Activated naive CD4-positive, alpha-beta T cell treated with anti-CD3 and anti-CD28 coated beads, Interleukin-2, amount 10 ng/mL, durations not matched to agents 7 days and 5 days (primary cell): ENCODE measurements around the gene DDX11.
"Not testable (repeated sequence)": the region's sequence is repeated elsewhere in the genome, so short reads cannot be mapped to it uniquely, and the experiment has no call there.

Experiments
- CTCF ChIA-PET: fragments of 350-600 bp; sonication (Branson Sonifier 250); formaldehyde crosslinking; loops from one replicate; lab custom pipeline; 2021; ENCODE audit warnings: antibody characterized with exemption; lab: Charles Lee
- DNase-seq: peaks from one replicate; pipeline ENCODE4 v3.0.0-alpha.2; 2020
- H3K27ac Mint-ChIP-seq: one replicate; pipeline ENCODE4 v1.8.0; 2021; ENCODE audit warnings: mild to moderate bottlenecking, moderate library complexity, mixed read lengths
- H3K27me3 Mint-ChIP-seq: one replicate; pipeline ENCODE4 v1.8.0; 2021; ENCODE audit warnings: mild to moderate bottlenecking, mixed read lengths
- H3K36me3 Mint-ChIP-seq: one replicate; pipeline ENCODE4 v1.8.0; 2021; ENCODE audit warnings: mixed read lengths
- H3K4me1 Mint-ChIP-seq: one replicate; pipeline ENCODE4 v1.8.0; 2021; ENCODE audit warnings: mixed read lengths
- H3K4me3 Mint-ChIP-seq: one replicate; pipeline ENCODE4 v1.8.0; 2021; ENCODE audit warnings: mild to moderate bottlenecking, moderate library complexity, mixed read lengths
- H3K9me3 Mint-ChIP-seq: one replicate; pipeline ENCODE4 v1.8.0; 2021; ENCODE audit warnings: mixed read lengths

The DDX11 gene

GRCh38 chr12:31099434-31099833 is 25.8 kb downstream of the DDX11 start:
- DNase-seq, H3K4me1 Mint-ChIP-seq, H3K9me3 Mint-ChIP-seq, H3K4me3 Mint-ChIP-seq, CTCF ChIA-PET, H3K27me3 Mint-ChIP-seq, H3K27ac Mint-ChIP-seq: not testable (repeated sequence)
- peaks cover 12% of the 10 kb centered on the region for H3K36me3 Mint-ChIP-seq

DNA sequence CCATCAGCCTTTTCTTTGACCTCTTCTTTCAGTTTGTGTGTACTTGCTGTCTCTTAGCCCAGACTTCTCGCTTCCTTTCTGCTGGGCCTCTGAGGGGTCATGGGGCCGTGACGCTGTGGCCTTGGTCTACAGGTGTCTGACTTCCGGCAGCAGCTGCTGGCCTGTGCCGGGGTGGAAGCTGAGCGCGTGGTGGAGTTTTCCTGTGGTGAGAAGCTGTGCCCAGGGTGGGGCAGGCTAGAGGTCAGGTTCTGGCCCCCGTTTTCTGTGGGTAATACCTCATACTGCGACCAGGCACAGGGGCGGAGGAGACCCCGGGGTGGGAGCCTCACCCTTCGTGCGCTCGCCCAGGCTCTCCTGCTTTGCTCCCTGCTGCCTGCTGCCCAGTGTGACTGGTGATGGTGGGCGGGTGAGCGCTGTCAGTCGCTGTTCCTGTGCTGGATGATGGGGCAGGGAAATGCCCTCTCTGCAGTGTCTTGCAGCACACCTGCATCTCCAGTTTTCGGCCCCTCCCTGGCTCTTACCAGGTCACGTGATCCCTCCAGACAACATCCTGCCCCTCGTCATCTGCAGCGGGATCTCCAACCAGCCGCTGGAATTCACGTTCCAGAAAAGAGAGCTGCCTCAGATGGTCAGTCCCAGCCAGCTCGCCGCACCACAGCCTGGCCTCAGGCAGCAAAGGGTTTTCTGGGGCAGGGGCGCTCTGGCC is 27.0 kb downstream of the DDX11 start:
- H3K4me1 Mint-ChIP-seq, H3K4me3 Mint-ChIP-seq, H3K27ac Mint-ChIP-seq, CTCF ChIA-PET, H3K36me3 Mint-ChIP-seq, DNase-seq, H3K9me3 Mint-ChIP-seq, H3K27me3 Mint-ChIP-seq: not testable (repeated sequence)

GRCh38 chr12:31102125-31102524 is 28.5 kb downstream of the DDX11 start:
- H3K27ac Mint-ChIP-seq, H3K4me1 Mint-ChIP-seq, H3K36me3 Mint-ChIP-seq, H3K27me3 Mint-ChIP-seq, H3K4me3 Mint-ChIP-seq, DNase-seq, H3K9me3 Mint-ChIP-seq, CTCF ChIA-PET: not testable (repeated sequence)

GRCh38 chr12:31102596-31102995 is 28.9 kb downstream of the DDX11 start:
- H3K27me3 Mint-ChIP-seq, H3K36me3 Mint-ChIP-seq, H3K4me1 Mint-ChIP-seq, H3K4me3 Mint-ChIP-seq, CTCF ChIA-PET, DNase-seq, H3K9me3 Mint-ChIP-seq, H3K27ac Mint-ChIP-seq: not testable (repeated sequence)

- CTCF ChIA-PET, H3K4me3 Mint-ChIP-seq, H3K36me3 Mint-ChIP-seq: not testable (repeated sequence)
Measured at GRCh38 chr12:31103561-31103975, 29.9 kb downstream of the DDX11 start.

DNA sequence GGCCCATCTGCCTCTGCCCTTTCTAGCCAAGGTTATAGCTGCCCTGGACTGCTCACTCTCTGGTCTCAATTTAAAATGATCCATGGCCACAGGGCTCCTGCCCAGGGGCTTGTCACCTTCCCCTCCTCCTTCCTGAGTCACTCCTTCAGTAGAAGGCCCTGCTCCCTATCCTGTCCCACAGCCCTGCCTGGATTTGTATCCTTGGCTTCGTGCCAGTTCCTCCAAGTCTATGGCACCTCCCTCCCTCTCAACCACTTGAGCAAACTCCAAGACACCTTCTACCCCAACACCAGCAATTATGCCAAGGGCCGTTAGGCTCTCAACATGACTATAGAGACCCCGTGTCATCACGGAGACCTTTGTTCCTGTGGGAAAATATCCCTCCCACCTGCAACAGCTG is 30.6 kb downstream of the DDX11 start:
- peak overlapping the region; percentile 33 for H3K27ac Mint-ChIP-seq
- H3K4me3 Mint-ChIP-seq, DNase-seq, H3K9me3 Mint-ChIP-seq, H3K27me3 Mint-ChIP-seq, H3K4me1 Mint-ChIP-seq, CTCF ChIA-PET, H3K36me3 Mint-ChIP-seq: not testable (repeated sequence)

More at GRCh38 chr12:31103561-31103975, 29.9 kb downstream of the DDX11 start:
- not testable (repeated sequence) for H3K9me3 Mint-ChIP-seq, DNase-seq, H3K27ac Mint-ChIP-seq, H3K4me1 Mint-ChIP-seq, H3K27me3 Mint-ChIP-seq

GRCh38 chr12:31104773-31105172 is 31.1 kb downstream of the DDX11 start:
- H3K36me3 Mint-ChIP-seq, H3K4me1 Mint-ChIP-seq, DNase-seq, H3K4me3 Mint-ChIP-seq, H3K9me3 Mint-ChIP-seq, H3K27ac Mint-ChIP-seq, H3K27me3 Mint-ChIP-seq, CTCF ChIA-PET: not testable (repeated sequence)

DNA sequence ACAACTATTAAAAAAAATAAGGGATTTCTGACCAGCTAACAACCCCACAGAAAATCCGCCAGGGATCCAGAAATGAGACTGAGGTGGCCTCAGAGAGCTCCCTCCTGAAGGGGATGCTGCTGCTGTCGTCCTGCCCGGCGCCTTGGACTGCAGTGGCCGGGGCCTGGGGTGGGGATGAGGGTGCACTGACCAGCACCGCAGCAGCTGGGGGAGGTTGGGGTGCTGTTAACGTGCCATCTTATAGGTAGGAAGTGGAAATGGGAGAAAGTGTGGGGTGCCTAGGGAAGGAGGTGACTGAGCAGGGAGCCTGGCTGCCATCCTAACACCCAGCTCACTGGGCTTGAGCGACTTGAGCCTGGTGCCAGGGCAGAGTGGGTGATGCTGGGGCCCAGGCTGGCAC is 32.0 kb downstream of the DDX11 start:
- Mint-ChIP-seq H3K27ac (no peak overlapping the region), H3K27me3 (peaks cover 10% of the 10 kb centered on the region), H3K36me3 (peaks cover 2% of the 10 kb centered on the region), H3K4me3 (no peak overlapping the region), H3K4me1 (no peaks in the 10 kb centered on the region), H3K9me3 (no peaks in the 10 kb centered on the region)
- CTCF ChIA-PET: no interaction called here
- no peak for DNase-seq

DNA sequence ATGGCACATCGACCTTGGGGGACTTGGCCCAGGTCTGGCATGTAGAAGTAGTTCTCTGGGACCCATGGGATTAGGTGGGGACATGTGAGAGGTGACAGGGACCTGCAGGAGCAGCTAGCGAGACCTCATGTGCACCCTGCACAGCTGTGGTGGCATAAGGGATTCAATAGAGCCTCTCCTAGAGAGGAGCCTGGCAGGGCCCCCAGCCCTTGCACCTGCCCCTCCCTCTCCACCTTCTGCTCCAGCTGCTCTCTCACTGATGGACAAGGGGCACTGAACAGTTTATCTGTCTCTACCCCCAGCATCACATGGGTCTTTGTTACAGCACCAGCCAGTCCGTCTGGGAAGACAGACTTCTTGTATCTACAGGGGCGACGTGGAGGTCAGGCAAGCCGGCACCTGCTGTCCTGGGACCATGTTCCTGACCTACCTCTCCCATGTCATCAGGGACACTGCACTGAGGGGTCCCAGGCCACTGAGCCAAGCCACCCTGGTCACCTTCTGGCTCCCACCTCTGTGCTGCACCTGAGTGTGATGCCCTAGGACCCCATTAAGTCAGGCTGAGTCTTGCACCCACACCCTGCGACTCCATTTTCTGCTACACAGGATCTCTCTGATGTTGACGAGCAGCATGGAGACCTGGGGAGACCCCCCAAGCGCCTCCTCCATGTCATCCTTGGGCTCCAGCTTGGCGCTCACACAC is 32.6 kb downstream of the DDX11 start:
- H3K27me3 Mint-ChIP-seq: peaks cover 16% of the 10 kb centered on the region
- no peak for DNase-seq

DNA sequence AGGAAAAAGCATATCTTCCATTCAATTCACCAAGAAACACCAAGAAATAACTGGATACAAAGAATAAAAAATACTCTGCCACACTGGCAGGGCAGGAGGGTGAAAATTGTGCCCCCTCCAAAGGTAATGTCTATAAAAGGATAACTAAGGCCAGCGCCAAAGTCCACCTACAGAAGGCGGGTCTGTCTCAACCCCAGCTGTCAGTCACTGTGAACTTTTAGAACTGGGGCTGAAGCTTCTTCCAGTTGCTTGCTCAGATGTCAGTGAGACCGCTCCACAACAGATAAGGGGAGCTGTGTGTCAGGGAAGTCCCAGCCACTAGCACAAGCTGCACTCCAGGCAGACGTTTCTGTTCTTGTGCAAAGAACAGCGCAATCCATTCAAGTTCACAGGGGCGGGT is 36.1 kb downstream of the DDX11 start:
- CTCF ChIA-PET, H3K27ac Mint-ChIP-seq, H3K36me3 Mint-ChIP-seq, H3K9me3 Mint-ChIP-seq, DNase-seq, H3K4me3 Mint-ChIP-seq, H3K4me1 Mint-ChIP-seq: not testable (repeated sequence)
- H3K27me3 Mint-ChIP-seq: peaks cover 16% of the 10 kb centered on the region

More for the DNA sequence above, 32.6 kb downstream of the DDX11 start:
- no peak overlapping the region for H3K4me3 Mint-ChIP-seq
- H3K36me3 Mint-ChIP-seq: peaks cover 2% of the 10 kb centered on the region
- no peak overlapping the region for H3K27ac Mint-ChIP-seq
- no peaks in the 10 kb centered on the region for H3K9me3 Mint-ChIP-seq
- H3K4me1 Mint-ChIP-seq: no peaks in the 10 kb centered on the region
- CTCF ChIA-PET: no interaction called here

DNA sequence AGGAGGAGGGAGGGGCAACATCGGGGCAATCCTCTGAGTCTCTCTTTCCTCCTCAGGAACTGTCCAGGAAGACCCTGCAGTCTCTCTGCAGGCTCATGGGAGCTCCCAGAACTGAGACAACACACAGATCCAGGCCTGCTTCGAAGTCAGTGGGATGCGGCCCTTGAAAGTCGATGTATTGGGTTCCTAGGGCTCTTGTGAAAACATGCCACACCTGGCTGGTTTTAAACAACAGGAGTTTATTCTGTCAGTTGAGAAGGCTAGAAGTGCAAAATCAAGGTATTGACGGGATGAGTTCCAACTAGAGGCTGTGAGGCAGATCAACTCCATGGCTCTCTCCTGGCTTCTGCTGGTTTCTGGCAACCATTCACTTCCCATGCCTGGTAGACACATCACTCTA is 36.6 kb downstream of the DDX11 start:
- H3K27ac Mint-ChIP-seq, DNase-seq, H3K4me1 Mint-ChIP-seq, H3K9me3 Mint-ChIP-seq, H3K36me3 Mint-ChIP-seq, CTCF ChIA-PET, H3K4me3 Mint-ChIP-seq: not testable (repeated sequence)
- H3K27me3 Mint-ChIP-seq: peaks cover 19% of the 10 kb centered on the region

GRCh38 chr12:31115092-31115601 is 41.5 kb downstream of the DDX11 start:
- H3K27me3 Mint-ChIP-seq: peaks cover 53% of the 10 kb centered on the region
- peaks cover 12% of the 10 kb centered on the region for H3K4me1 Mint-ChIP-seq
- H3K9me3 Mint-ChIP-seq, CTCF ChIA-PET, H3K36me3 Mint-ChIP-seq, H3K27ac Mint-ChIP-seq, DNase-seq, H3K4me3 Mint-ChIP-seq: not testable (repeated sequence)

- CTCF ChIA-PET, H3K27ac Mint-ChIP-seq, H3K36me3 Mint-ChIP-seq, H3K9me3 Mint-ChIP-seq, DNase-seq, H3K4me3 Mint-ChIP-seq: not testable (repeated sequence)
- Mint-ChIP-seq H3K27me3 (peaks cover 54% of the 10 kb centered on the region), H3K4me1 (peaks cover 15% of the 10 kb centered on the region)
Measured at GRCh38 chr12:31116846-31117202, 43.2 kb downstream of the DDX11 start.

DNA sequence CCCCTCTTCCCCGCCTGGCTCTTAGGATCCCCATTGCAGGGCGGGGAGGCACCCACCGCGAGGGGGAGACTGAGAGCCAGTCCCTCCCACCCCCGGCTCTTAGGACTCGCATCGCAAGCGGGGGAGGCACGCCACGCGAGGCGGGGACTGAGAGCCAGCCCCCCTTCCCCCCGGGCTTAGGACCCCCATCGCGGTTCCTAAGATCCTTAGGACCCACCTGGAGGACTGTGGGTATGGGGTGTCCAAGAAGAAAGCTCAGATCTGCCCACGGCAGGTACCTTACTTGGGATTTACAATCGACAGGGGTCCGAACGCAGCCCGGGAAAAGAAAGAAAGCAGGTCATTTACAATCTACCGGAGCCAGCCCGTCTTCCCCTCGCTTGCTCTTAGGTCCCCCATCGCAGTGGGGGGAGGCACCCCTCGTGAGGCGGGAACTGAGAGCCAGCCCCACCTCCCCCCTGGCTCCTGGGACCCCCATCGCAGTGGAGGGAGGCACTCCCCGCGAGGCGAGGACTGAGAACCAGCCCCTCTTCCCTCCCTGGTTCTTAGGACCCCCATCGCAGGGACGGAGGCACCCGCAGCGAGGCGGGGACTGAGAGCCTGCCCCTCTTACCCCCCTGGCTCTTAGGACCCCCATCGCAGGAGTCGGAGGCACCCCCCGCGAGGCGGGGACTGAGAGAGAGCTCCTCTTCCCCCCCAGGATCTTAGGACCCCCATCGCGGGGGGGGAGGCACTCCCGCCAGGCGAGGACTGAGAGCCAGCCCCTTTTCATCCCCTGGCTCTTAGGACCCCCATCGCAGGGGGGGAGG is 43.7 kb downstream of the DDX11 start:
- Mint-ChIP-seq H3K4me3 (peak overlapping the region; percentile 60), H3K27me3 (peaks cover 54% of the 10 kb centered on the region), H3K36me3 (no peaks in the 10 kb centered on the region), H3K4me1 (peaks cover 15% of the 10 kb centered on the region), H3K27ac (no peak overlapping the region), H3K9me3 (no peaks in the 10 kb centered on the region)
- CTCF ChIA-PET: no interaction called here
- peak; percentile 73 for DNase-seq
